ENCODE data around the gene CCDC187. TPM values are rescaled to one million over a fixed set of nuclear protein-coding genes. Genes with fewer than 3 reads are reported as not detected.

CCDC187 gene
- polyA plus RNA-seq, 4 donors: 0.07 to 4.7 (median 2.2) TPM

DNA sequence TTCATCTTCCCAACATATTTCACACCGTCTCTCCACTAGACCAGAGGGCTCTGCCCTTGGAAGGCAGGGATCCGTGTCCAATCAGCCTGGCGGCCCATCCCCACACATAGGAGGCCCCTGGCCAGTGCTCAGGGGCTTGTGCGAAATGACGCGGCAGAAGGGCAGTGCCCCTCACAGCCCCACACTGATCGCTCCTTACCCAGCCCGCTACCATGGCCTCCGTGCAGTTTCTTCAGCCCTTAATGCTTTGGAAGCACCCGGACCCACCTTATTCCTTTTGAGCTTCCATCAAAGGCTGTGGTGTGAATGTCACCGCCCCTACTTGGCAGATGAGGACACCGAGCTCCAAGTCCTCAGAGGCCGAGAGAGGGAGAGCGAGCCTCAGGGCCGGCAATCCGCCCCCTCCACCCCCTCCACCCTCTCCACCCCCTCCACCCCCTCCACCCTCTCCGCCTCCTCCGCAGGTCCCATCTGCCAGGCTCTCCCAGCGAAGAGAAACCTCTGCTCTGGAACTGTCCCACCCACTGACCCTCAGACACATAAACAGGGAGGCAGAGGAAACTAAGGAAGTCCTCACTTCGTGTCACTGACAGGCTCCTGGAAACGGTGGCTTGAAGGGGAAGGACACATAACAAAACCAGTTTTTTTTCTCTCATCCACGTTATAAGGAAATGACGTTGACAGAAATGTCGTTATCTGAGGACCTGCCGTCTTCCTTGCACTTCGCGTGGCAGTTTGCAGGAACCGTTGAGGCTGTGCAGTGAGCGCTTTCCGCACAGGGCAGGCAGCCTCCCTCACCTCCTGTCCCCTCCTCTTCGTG, 72.2 kb downstream of the CCDC187 start:
- DNase-seq (ENCODE audit: low read depth in 4 of 4, low spot score in 3 of 4): no peak

DNA sequence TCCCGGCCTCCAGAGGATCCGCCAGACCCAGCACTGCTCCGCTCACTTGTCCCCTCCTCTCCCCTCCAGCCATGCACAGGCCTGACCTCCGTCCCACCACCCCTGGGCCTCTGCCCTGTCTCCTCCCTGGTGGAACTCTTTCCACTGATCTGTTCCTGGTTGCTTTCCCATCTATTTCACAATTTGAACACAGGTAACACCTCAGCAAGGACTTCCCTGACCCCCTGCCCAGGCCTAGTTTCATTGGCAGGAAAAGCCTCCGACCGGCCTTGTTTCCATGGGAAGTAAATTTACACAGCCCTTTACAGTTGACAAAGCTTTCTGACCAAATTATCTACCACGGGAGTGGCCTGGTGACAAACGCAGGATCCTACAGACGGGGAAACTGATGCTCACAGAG, 73.1 kb downstream of the CCDC187 start:
- no peak for DNase-seq (ENCODE audit: low read depth in 4 of 4, low spot score in 3 of 4)

DNA sequence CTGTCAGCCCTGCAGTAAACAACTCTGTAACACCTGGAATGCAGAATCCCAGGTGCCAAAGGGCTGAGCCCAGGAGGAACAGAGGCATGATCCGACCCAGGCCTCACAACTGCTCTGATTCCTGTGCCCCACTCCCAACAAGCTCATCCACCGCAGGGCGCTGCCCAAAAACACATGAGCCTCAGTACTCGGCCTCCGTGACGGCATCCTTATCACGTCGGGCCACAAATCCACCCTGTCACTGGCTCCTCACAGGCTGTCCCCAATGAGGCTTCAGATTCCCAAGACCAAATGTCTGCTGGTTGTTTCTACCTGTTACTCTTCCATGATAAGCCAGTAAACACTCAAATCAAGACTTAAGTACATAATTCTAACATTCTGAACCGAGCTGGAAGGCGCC, 73.5 kb downstream of the CCDC187 start:
- no peak for DNase-seq (ENCODE audit: low read depth in 4 of 4, low spot score in 3 of 4)

DNA sequence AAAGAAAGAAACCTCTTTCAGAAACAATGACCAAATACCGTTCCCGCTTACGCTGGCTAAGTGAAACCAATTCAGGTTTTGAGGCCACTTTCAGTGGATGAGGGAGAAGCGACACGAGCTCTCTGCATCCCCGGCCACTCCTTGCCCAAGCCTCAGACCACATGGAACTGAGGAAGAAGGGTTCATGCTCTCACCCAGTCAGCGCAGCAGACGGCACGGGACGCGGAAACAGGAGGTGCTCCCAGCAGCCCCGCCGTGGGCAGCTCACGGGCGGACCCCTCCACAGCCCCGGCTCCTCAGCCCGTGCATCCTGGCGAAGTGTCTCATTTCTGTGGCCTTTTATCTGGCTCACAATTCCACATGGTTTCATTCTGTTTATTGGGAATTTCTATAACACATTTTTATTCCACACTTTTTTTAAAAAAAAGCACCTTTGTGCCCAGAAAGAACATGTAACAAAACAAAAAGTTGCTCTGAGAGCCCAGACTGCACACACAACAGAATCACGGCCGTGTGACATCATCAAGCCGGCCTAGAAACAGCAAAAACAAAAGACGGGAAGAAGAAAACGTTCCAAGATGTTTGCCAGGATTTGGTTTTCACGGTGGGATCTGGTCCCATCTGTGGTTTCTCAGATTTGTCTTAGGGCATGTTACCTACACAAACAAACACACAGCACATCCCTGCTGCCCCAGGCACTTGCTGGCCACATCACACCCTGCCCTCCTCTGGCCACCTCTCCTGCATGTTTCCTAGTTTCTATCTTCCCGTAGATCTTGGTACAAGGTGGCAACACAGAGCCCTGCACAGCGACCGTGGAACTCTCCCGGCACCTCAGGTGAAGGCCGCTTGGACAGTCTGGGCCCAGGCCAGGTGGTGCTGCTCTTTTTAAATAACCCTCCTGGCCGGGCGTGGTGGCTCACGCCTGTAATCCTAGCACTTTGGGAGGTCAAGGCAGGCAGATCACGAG, 74.5 kb downstream of the CCDC187 start:
- no peak for DNase-seq (ENCODE audit: low read depth in 4 of 4, low spot score in 3 of 4)

DNA sequence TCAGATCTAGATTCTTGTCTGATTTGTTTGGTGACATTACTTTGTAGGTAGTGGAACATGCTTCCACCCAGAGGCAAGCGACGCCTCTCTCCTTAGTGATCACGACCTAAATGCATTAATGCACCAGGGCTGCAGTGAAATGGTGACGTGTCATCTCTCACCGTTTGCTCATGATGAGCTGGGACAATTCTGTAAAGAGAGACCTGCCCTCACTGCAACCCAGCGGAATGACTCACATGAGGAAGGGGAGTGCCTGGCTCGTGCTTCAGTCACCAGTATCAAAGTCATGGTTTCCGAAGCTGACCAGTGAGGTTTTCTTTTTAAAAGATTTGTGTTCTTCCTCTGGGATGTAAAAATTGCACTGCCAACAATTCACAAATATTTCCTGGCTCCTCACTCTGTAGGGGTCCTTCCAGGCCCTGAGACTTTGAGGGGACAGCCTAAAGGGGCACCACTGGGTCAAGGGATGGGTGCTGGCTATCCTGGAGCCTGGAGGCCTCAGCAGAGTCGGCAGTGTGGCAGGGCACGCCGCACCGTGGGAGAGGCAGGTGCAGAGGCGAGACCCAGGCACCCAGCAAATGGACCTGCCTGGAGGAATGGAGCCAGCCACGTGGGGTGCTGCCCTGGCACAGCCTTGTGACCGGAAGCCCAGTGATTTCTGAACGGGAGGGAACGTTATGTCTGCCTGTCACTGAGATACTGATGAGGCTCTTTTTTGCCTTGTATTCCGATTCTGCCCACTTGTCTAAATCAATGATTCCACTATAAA, 75.6 kb downstream of the CCDC187 start:
- no peak for DNase-seq (ENCODE audit: low read depth in 4 of 4, low spot score in 3 of 4)

DNA sequence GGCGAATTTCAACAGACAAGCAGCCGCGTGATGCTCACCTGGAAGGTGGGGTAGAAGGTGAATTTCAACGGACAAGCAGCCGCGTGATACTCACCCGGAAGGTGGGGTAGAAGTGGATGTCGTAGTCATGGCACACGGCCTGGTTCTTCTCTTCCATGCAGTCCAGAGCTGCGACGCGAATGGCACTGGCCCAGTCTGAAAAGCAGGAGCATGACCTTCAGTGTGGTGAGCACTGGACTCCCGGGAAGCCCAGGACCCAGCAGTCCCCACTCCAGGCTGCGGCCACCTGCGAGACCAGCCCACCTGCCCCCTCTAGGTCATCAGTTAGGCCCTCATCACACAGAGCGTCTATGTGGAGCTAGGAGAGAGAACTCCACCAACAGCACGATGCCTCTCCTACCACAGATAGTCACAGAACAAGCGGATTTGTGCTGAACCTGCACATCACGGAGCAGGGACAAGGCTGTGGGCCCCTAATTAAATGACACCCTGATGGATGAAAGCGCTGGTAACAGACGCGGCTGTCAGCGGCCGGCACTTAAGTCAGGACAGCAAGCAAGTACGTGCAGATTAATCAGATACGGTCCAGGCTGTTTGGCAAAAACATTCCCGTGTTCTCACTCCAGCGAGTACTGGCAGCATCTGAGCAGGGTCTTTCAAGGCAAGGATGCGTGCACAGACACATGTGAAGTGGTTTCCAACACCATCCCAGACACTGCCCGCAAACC, 77.0 kb downstream of the CCDC187 start:
- DNase-seq (ENCODE audit: low read depth in 4 of 4, low spot score in 3 of 4): no peak

DNA sequence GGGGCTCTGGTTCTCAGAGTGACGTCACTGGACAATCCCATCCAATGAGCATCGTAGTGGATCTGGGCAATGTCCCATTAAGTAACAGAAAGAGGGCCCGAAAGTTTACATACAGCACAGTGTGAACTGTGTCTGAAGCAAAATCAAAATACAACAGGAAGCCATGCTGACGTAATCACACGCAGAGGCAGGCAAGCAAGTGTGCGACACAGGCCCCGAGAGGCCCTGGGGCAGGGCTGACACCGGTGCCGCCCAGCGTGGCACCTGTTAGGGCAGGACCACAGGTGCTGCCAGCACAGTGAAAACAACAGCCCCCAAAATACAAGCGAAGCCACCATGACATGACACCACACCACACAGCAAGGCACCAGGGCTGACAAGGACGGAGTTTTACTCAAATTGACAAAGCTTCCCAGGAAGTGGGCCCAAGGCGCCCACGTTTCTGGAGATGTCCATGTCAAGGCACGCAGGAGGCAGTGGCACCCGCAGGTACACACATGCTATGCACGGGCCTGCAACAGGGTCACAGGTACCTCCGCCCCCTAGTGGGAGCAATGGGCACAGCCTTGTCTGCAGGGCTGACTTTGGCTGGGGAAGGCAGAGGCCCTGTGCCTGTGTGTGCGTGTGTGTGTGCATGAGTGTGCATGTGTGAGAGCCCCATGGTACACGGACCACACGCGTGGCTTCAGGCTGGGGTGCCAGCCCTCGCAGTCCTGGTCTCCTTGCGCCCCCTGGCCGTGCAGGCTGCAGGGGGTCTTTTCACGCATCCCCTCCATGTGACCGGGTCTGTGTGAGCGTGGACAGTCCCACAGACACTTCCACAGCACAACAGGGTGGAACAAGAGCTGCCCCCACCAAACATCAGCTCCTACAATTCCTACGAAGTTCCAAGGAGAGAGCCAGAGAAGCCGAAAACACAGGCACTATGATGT, 77.9 kb downstream of the CCDC187 start:
- no peak for DNase-seq (ENCODE audit: low read depth in 4 of 4, low spot score in 3 of 4)

DNA sequence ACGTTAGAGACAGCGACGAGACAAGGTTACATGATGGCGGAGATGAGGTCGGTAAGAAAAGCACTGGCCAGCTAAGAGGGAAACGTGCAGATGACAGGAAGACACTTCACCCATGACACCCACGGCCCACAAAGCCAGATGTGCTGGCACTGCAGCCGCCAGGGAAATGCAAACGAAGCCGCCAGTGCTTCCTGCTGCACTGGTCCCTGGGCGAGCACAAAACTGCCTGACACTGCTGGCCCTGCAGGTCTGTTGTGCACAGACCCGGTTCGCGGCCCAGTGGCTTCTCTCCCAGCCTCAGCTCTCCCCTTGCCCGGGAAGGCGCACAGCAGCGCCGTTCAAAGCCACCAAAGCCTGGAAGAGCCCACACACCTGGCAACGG, 78.5 kb downstream of the CCDC187 start:
- no peak for DNase-seq (ENCODE audit: low read depth in 4 of 4, low spot score in 3 of 4)

DNA sequence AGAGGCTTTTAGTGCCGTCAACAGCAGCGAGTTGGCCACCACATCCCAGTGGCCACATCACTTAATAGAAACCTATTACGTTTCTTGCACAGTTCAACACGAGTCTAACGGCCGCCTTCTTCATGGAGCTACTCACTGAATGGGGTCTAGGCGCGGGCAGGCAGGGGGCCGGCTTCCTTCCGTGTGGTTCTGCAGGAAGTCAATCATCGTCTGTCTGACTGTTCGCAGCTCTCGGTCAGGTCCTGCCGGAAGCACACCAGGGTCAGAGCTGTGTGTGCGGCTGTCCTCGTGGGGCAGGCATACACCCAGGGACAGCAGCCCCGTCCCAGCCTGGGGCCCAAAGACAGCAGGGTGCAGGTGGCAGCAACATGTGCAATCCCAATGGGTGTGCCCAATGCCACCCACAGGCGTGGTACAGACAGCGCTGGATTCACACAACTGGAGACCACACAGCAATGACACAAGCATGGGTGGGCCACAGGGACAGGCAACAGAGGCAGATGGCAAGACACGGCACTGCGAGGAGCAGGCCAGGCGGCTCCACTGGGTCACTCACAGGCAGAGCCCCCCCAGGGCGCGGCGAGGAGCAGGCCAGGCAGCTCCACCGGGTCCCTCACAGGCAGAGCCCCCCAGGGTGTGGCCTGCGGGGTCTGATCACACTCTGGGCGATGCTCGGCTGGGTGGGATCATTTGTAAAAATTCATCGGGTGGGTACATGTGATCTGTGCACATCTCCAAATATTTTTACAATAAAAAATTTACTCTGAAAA, 79.8 kb downstream of the CCDC187 start:
- no peak for DNase-seq (ENCODE audit: low read depth in 4 of 4, low spot score in 3 of 4)

DNA sequence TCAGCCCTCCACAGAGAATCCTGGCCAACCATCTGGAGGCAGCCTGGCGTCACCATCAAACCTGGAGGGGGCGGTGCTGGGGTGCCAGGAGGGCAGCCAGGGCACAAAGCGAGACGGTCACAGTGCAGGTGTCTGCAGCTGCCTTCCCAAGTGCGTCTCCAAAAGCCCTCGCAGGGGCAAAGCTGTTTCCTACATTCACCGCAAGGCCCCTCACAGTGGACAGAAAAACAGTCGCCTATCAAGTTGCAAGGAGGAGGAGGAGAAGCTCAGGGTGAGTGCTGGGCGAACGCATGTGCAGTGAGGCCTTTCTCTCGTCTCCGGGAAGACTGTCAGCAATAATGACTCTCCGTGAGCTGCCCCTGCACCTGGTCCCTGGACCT, 81.0 kb downstream of the CCDC187 start:
- DNase-seq (ENCODE audit: low read depth in 4 of 4, low spot score in 3 of 4): no peak

DNA sequence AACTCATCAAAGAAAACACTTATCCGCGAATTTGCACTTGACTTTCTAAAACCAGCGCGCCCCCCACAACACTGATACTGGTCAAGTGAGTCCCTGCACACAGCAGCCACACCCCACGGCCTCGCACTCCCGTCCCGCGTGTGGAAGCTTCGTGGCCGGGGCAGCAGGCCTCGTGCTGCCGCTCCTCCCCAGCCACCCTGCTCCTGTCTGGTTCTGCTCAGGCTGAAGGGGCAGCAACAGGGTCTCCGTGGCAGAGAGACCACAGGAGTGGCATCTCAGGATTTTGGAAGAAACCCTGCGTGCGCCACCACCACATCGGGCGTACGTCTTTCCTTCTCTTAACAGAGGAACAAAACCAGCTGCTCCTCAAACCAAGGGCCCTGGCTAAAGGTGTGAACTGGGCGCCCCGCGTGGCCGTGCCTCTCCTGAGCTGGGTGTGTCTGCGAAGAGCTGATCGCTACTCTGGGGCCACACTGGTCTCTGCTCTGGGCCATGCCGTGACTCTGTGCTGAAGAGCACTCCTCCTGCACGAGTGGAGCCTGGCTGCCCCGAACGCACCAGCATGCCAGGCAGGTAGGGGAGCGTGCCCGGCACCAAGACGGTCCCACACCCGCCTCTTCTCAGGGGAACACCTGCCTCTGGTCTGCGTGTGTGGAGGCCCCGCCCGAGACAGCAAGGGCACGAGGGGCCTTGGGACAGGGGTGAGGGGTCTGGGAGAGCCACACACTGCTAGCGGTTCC, 81.6 kb downstream of the CCDC187 start:
- DNase-seq (ENCODE audit: low read depth in 4 of 4, low spot score in 3 of 4): no peak

DNA sequence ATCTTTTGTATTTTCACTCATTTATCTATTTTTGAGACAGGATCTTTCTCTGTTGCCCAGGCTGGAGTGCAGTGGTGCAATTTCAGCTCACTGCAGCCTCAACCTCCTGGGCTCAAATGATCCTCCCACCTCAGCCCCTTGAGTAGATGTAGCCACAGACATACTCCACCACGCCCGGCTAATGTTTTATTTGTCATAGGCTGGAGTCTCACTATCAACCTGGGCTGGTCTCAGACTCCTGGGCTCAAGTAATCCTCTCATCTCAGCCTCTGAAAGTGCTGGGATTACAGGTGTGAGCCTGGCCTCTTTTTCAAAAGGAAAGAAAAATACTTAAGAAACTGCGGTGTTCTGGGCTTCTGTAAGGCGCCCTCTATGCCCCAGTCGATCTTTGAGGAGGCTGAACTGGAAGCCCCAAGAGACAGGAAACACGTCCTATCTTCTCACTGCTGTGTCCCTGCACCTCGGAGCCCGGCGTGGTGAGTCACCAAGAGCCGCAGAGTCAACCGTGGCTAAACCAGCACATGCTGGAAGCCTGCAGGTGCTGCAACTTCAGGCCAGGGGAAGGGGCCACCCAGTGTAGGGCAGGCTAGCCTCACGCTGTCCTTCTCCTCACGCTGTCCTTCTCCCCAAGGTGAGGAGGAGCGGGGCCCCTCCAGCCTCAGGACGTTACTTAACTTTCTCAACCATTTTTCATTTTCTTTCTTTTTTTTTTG, 83.7 kb downstream of the CCDC187 start:
- DNase-seq (ENCODE audit: low read depth in 4 of 4, low spot score in 3 of 4): no peak

DNA sequence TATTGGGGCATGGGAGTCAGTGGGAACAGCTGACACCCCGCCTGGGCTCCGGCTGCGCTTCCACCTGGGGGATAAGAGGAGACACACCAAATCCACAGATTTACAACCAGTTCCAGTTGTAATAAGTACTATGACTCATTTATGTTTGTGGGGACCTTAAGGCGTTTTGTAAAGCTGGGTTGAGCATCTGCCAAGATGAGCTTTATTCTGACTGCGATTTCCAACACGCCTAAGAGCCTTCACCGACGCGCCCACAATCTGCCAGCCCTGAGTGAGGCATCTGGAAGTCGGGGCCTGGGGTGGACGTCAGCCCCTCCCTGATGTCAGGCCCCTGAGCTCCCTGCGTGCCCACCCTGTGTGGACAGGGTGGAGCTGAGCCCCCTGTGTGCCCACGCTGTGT, 84.6 kb downstream of the CCDC187 start:
- no peak for DNase-seq (ENCODE audit: low read depth in 4 of 4, low spot score in 3 of 4)

DNA sequence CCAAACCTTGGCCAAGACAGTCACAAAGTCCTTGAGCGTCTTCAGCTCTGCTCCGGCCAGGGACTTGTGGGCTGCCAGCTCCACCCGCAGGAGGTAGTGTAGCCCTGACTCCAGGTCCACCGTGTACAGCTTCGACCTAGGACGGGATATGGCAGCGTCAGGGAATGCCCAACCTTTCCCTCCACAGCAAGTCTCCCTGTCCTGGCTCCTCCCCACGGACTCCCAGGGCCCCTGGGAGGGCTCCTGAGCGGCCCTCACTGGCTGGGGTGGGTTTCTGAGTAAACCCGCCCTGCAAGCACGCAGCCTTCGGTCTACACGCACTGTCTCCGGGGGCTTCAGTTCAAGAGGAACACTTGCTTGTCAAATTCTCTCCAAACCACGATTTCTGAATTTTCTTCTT, 85.2 kb downstream of the CCDC187 start:
- DNase-seq (ENCODE audit: low read depth in 4 of 4, low spot score in 3 of 4): no peak

DNA sequence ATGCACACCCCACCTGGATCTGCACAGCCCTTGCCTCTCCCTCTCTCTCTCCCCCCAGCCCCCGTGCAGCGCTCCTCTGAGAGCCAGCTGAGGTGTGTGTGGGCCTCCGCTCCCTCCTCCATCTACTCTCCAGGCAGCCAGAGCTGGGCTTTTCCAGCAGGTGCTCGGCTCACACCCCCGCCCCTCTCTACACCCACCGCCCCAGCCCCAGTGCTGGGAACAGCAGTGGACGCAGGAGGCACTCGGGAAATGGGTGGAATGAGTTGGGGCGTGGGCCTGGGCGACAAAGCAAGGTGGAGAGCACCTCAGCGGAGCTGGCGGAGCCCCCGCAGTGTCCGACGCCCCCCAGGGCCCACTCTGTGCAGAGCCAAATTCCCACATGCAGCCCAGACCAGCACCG, 85.6 kb downstream of the CCDC187 start:
- no peak for DNase-seq (ENCODE audit: low read depth in 4 of 4, low spot score in 3 of 4)

DNA sequence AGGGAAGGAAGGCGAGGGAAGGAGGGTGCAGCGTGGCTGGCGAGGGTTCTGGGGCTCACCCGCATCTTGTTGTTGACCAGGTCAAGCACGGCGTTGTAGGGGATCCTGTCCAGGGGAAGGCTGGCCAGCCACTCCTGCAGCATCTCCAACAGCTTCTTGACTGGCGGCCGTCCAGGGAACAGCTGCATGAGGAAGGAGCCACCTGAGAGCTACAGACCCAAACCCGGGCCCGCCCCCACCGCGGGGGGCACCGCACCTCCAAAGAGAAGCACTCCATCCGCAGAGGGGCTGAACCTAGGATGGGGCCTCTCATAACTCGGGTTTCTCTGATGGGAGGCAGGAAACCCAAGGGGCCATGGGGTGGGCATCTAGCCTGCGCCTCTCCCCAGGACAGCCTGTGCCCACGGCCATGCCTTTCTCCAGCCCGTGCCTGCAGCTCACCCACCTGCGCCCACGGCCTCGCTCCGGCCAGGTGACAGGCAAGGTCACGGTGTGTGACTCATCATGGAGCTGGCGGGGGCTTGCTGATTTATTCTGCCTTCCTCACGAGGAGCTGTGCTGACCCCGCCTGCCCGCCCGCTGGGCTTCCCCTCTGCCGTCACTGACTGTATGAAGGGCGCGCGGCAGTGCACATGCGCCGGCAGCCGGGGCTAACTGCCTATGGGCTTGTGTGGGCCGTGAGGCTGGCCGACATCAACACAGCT, 87.2 kb downstream of the CCDC187 start:
- no peak for DNase-seq (ENCODE audit: low read depth in 4 of 4, low spot score in 3 of 4)

DNA sequence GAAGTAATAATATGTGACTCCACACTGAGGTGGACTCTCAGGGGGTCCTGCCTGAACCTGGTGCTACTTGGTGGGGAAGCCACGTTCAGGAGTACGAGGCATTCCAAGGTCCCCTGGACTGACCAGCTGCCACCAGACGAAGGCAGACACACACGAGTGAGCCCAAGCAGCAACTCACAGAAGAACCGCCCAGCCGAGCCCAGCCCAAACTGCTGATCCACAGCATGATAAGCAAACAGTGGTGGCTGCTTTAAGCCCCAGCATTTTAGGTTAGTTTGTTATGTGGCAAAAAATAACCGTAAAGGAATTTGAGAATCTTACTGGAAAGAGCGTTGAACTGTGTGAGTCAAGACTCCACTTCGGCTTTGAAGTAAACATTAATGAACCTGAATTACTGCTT, 90.2 kb downstream of the CCDC187 start:
- no peak for DNase-seq (ENCODE audit: low read depth in 4 of 4, low spot score in 3 of 4)
